VCaP (cell line): ENCODE measurements around the gene CYFIP2.

ENCODE experiments used
- H3K27ac ChIP-seq: fragments of 450-650 bp; 2 replicates; pipeline ENCODE4 v1.5.1; 2017
- TF ChIP-seq, protein P1 (sequence below): fragments of 450-650 bp; conservative IDR thresholded peaks from 2 replicates; pipeline ENCODE4 v1.5.1; 2017; ENCODE audit warnings: mild to moderate bottlenecking, moderate library complexity

CYFIP2 gene

DNA sequence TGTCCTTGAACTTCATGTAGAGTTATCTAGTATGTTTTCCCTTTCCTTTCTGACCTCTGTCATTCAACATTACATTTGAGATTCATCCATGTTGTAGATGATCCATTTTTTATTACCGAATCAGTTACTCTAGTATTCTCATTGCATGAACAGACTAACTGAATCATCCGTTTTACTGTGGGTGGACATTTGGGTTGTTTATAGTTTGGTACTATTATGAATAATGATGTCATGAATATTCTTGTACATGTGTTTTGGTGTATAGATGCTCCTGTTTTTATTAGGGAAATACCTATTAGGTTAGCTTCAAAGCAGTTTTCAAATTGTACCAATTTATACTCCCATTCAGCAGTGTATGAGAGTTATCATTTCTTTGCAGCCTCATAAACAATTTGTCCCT is 99.8 kb downstream of the CYFIP2 start:
- no peak overlapping the region for H3K27ac ChIP-seq
- TF ChIP-seq, protein P1, sequence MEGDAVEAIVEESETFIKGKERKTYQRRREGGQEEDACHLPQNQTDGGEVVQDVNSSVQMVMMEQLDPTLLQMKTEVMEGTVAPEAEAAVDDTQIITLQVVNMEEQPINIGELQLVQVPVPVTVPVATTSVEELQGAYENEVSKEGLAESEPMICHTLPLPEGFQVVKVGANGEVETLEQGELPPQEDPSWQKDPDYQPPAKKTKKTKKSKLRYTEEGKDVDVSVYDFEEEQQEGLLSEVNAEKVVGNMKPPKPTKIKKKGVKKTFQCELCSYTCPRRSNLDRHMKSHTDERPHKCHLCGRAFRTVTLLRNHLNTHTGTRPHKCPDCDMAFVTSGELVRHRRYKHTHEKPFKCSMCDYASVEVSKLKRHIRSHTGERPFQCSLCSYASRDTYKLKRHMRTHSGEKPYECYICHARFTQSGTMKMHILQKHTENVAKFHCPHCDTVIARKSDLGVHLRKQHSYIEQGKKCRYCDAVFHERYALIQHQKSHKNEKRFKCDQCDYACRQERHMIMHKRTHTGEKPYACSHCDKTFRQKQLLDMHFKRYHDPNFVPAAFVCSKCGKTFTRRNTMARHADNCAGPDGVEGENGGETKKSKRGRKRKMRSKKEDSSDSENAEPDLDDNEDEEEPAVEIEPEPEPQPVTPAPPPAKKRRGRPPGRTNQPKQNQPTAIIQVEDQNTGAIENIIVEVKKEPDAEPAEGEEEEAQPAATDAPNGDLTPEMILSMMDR = no peak

DNA sequence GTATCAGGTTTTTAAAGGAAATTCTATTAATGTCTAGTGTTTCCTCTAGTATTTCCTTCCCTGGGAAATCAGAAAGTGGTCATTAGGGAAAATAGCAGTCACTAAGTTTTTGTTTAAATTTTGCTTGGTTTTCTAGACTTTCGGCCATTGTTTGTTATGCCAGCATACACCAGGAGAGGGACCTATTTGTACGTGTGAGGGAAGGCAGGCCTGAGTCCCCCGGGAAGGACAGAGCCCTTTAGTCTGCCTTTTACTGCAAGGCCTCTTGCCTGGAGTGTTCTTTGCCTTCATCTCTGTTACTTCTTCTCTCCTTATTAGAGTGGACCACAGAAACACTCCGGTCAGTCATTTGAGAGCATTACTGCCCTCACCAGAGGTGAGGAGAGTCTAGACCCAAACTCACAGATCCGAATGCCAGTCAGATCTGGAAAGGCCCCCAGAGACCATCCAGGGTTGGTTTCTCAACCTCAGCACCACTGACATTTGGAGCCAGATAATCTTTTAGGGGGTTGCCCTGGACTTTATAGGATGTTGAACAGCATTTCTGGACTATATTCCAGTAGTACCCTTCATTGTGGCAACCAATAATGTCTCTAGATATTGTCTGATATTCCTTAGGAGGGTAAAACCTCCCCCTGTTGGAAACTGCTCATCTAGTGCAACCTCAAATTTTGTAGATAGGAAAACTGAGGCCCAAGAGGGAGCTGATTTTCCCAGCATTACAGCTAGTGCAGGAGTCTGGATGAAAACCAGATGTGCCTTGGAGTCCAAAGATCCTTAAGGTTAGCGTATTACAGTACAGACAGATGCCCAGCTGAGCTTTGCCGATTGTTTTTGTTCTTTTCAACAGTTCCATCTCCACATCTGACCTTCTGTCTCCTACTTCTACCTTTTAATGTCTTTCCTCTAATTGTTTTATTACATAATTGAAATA is 101.1 kb downstream of the CYFIP2 start:
- TF ChIP-seq, protein P1 = no peak
- H3K27ac ChIP-seq = no peak overlapping the region

DNA sequence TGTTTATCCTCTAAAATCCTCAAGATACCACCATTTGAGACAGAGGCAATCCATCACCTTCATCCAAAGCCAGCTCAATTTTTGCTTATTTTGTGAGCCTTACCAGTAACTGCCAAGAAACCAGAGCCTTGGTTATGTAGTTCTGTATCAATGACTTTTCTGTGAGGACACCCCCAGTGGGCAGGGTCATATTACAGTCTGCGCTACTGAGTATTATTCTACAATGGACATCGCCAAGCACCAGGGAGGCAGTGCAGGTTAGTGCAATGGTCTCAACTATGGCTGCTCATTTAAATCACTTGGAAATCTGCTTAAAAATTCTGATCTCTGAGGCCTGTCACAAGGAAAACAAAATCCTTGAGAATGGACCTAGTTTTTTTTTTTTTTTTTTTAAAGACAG is 103.6 kb downstream of the CYFIP2 start:
- TF ChIP-seq, protein P1 = no peak
- no peak overlapping the region for H3K27ac ChIP-seq

DNA sequence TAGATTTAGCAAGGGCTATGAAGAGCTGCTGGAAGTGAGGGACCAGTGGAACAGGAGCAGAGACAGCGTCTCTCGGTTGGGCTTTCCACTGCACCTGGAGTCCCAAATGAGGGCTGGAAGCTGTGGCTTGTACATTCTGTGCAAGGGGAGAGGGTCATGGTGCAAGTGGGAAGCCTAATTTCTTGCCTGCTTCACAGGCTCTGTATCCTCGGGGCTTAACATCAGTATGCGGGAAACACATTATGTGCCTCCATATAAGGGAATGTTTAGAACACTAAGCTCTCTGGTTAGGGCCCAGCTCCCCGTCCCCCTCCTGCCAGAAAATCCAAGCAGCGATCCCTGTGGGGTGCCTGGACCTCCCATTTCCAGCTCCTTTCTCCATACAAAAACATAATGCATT is 105.0 kb downstream of the CYFIP2 start:
- no peak overlapping the region for H3K27ac ChIP-seq
- TF ChIP-seq, protein P1 = no peak

DNA sequence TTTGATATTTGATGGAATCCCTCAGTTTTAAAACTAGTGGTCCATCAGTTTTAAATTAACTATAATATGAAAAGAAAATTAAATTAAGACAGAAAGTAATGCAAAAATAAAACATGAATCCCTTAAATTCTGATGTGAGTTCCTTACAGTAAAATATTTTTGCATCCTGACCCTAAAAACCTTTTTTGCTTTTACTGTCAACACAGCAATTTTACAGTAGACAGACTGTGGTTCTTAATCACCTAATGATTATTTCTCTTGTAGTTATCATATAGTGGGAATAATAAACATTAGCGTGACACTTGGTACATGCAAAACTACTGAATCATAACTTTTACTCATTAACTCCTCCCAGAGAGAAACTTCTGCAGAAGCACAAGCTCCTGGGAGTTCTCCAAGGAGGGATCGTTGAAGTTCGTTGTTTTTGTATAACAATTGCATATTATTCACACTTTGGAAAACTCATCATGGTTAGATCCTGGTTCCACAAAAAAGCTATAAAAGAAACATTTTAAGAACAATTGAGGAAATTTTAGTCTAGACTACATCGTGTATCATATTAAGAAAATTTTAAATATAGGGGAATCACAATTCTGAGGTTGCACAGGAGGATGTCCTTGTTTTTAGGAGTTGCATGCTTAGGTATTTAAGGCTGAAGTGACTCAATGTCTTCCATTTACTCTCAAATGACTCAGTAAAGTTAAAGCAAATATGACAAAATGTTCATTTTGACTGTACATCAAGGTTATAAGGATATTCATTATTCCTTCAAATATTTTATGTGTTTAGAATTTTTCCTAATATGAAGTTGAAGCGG is 105.9 kb downstream of the CYFIP2 start:
- TF ChIP-seq, protein P1 = no peak

DNA sequence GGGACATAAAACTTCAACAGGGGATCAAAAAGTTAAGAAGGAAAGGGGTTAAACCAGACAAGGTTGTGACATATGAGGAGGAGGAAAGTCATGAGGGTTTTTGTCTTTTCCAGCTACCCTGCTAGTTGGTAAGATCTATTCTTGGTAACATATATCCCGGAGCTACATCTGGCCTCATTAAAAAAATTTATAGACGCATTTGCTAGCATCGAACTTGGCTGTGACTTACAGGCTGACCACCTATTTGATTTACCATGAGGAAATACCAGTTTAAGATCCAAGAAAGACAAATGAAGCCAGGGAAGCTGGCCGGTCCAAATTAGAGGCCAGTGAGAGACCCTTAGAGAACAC is 106.5 kb downstream of the CYFIP2 start:
- TF ChIP-seq, protein P1 = no peak
- no peak overlapping the region for H3K27ac ChIP-seq

More for the DNA sequence above, 105.9 kb downstream of the CYFIP2 start:
- no peak overlapping the region for H3K27ac ChIP-seq

DNA sequence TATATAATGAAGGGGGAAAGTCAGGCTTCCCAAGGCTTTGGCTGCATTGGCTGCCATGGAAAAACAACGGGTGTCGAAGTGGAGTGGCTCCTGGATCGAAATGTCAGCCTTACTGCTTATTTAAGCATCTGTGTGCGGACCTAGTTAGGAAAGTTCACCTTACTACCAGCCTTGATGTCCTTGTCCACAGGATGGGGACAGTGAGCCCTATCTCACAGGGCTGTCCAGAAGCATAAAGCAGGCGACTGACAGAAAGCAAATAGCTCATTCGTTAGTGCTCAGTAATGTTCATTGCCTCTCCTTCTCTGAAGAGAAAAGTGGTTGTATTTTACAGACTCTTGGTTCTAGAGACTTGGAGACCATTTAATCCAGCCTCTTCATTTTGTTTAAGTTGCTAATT is 112.6 kb downstream of the CYFIP2 start:
- TF ChIP-seq, protein P1 = no peak
- no peak overlapping the region for H3K27ac ChIP-seq
